ENCODE results near the gene ST6GAL1. TPM values are rescaled to one million over a fixed set of nuclear protein-coding genes. Genes with fewer than 3 reads are reported as not detected.

The ST6GAL1 gene
- total RNA-seq, 1 donor from 2014 or later = 32.5 TPM

GRCh38 chr3:187076297-187076696 is 146.0 kb downstream of the ST6GAL1 start:
- DNase-seq (ENCODE audit: low read depth in 2 of 2) = no peak

DNA sequence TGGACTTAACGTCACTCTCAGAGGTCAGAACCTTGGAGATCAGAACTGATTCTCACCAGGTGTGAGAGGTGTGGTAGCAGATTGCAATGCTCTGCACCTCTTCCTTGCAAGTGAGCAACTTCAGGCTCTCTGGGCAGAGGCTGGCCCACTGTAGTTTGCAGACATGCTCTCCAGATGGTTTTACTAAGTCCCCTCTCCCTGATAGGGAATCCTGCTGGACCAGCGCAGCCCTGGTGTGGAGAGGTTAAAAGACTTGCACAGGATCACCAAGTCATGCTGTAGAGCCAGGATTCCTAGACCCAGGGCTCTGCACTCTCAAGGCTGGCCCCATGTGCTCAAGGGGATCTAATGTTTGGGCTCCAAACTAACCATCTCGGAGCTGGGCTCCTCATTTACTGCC is 146.8 kb downstream of the ST6GAL1 start:
- no peak for DNase-seq (ENCODE audit: low read depth in 2 of 2)

DNA sequence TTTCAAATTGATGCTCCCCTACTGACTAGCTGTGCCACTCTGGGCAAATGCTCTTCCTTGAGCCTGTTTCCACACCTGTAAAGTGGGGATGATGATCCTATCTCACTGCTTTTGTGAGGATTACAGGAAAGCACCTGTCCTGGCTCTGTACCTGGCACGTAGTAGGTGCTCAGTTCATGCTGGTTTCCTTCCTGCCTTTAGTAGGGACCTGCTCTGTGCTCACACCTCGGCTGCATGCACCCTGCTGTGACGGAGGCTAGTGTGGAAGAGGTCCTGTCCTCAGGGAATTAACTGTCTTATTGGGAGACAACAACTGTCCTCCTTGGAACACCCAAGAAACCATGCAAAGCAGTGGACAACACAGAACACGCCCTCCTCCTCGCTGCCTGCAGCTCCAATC is 147.2 kb downstream of the ST6GAL1 start:
- DNase-seq (ENCODE audit: low read depth in 2 of 2) = no peak

GRCh38 chr3:187079090-187080022 is 149.0 kb downstream of the ST6GAL1 start:
- no peak for DNase-seq (ENCODE audit: low read depth in 2 of 2)

- DNase-seq (ENCODE audit: low read depth in 2 of 2) = no peak
These were observed 150.6 kb downstream of the ST6GAL1 start for GRCh38 chr3:187080799-187081450.

DNA sequence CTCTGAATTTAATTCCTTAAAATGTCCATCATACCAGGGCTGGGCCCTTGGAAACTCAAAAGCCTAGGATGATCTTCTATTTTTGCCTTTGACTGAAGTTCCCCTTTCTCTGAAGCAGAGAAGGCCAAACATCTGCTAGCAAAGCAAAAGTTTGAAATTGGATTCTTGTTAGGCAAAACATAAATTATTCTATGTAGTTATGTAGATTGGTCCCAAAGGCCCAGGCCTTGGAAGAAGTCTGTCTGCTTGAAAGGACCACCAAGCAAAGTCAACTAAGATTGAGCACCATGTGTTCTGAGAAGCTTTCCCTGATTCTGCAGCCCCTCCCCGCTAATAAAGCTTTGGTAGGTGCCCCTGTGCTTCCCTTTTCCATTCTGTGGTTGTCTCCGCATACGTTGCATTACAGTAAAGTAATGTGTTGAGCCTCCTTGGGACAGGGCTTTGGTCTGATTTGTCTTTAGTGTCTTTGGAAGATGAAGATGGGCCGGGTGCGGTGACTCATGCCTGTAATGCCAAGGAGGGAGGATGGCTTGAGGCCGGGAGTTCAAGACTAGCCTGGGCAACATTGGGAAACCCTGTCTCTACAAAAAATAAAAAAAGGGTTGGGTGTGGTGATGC is 152.5 kb downstream of the ST6GAL1 start:
- DNase-seq (ENCODE audit: low read depth in 2 of 2) = no peak

DNA sequence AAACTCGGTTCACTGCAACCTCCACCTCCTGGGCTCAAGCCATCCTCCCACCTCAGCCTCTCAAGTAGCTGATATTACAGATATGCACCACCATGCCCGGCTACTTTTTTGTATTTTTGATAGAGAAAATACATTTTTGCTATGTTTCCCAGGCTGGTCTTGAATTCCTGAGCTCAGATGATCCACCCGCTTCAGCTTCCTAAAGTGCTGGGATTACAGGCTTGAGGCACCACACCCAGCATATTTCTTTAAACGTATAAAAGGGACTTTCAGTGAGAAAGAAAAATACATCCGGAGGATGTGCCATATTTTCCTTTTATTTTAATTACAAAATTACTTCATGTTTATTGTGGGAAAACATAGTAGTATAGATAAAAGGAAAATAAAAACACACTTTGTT is 153.8 kb downstream of the ST6GAL1 start:
- DNase-seq (ENCODE audit: low read depth in 2 of 2) = no peak

- no peak for DNase-seq (ENCODE audit: low read depth in 2 of 2)
These were observed 154.3 kb downstream of the ST6GAL1 start for GRCh38 chr3:187084580-187084979.

DNA sequence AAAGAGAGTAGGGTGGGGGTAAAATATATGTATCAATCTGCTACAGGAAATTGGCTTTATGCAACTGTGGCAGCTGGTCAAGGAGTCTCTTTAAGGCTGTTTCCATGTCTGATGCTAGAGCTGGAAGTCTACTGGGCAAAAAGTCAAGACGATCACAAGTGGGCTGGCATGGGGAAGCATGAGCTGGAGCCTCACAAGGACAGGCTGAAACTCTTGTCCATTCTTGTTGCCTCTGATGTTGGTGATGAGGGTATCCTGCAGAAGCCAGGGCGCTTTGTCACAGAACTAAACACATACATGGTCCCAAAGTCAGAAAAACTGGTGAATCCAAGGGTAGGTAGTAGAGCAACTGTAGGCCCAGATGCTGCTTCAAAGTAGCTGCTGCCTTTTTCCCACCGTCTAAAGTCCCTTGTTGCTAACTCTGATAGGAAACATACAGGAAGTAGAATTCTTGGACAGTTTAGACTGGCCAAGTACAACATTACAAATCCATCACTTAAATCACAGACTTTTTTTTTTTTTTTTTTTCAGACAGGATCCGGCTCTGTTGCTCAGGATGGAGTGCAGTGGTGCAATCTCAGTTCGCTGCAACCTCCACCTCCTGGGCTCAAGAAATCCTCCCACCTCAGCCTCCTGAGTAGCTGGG is 154.8 kb downstream of the ST6GAL1 start:
- DNase-seq (ENCODE audit: low read depth in 2 of 2) = peak in 1 of 2 donors; percentile 74

DNA sequence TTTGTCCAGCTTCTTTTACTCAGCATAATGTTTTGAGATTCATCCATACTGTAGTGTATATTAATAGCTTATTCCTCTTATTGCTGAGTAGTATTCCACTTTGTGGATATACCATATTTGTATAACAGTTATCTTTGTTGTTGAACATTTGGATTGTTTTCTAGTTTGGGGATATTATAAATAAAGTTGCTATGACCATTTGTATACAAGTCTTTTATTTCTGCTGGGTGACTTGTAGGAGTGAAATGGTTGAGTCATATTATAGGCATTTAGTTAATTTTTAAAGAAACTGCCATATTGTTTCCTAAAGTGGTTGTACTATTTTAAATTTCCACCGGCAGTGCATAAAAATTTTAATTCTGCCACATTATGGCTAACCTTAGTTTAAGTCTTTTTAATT is 155.6 kb downstream of the ST6GAL1 start:
- DNase-seq (ENCODE audit: low read depth in 2 of 2) = no peak

GRCh38 chr3:187086831-187087230 is 156.5 kb downstream of the ST6GAL1 start:
- DNase-seq (ENCODE audit: low read depth in 2 of 2) = no peak

- DNase-seq (ENCODE audit: low read depth in 2 of 2) = no peak
These were observed 158.4 kb downstream of the ST6GAL1 start for GRCh38 chr3:187088701-187089100.

- DNase-seq (ENCODE audit: low read depth in 2 of 2) = no peak
These were observed 163.0 kb downstream of the ST6GAL1 start for GRCh38 chr3:187093320-187093719.

- DNase-seq (ENCODE audit: low read depth in 2 of 2) = no peak
These were observed 168.7 kb downstream of the ST6GAL1 start for GRCh38 chr3:187098923-187099512.

- peak; percentile 56 to 77 for DNase-seq (ENCODE audit: low read depth in 2 of 2)
These were observed 171.1 kb downstream of the ST6GAL1 start for GRCh38 chr3:187101184-187102072.

- no peak for DNase-seq (ENCODE audit: low read depth in 2 of 2)
These were observed 171.8 kb downstream of the ST6GAL1 start for GRCh38 chr3:187102073-187102634.

DNA sequence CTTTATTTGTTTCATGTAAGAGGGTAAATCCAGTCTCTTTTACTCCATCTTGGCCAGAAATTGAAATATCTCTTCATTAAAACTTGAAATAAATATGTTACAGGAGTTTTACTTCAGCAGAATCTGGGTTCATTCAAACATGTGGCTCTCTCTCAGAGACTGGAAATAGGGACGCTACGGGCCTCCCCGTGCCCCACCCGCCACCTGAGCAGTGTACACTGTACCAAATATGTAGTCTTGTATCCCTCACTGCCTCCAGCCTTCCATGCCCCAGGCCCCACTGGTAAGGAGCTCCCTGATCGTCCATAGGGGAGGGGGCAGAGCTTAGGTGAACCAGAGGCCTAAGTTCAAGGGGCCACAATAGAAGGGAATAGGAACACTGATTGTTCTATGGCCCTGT is 172.9 kb downstream of the ST6GAL1 start:
- no peak for DNase-seq (ENCODE audit: low read depth in 2 of 2)

GRCh38 chr3:187104342-187104741 is 174.0 kb downstream of the ST6GAL1 start:
- peak; percentile 60 to 79 for DNase-seq (ENCODE audit: low read depth in 2 of 2)

DNA sequence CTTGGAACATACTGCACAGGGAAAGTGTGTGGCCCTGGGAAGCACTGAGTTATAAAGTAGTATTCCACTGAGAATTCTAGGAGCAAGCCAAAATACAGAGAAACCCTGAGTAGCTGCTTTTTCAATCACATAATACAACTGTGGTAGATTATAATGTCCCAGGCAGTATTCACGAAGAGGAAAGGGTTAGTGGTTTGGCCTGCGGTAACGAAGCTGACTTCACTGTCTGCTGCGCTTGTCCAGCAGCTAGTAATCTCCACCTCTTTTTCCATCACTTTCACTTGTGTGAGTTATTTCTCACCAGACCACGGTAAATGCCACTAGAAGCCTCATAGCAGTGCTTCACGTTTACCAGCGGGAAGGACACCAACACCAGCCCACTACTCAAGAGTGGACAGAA is 174.6 kb downstream of the ST6GAL1 start:
- DNase-seq (ENCODE audit: low read depth in 2 of 2) = peak in 1 of 2 donors; percentile 25

DNA sequence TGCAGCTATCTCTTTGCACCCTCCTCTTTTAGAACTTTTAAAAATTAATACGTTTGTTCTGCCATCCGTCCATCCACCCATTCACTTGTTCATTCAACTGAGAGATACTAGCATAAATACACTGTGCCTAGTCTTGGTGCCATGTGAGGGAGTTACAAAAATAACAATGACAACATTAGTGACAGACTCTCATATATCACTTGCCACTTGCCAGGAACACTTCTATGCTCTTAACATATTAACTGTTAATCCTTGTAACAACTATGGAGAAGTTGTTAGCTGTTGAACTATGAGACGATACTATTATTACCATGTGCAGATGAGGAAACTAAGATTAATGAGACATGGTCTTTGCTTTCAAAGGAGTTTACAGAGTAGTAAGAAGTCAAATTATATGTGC is 175.4 kb downstream of the ST6GAL1 start:
- no peak for DNase-seq (ENCODE audit: low read depth in 2 of 2)

All from dermis microvascular lymphatic vessel endothelial cell (primary cell).